B cell (primary cell): Measurements from ENCODE around the gene PPP4R4. TPM values are rescaled to one million over a fixed set of nuclear protein-coding genes. Genes with fewer than 3 reads are reported as not detected.

Experiments
- ATAC-seq: fragments of 200-7000 bp; cut with Tn5 transposase; one replicate; pipeline ENCODE4 v1.10.0; 2021; ENCODE audit warnings: low read depth, mild to moderate bottlenecking, moderate number of reproducible peaks, moderate library complexity
- CTCF ChIA-PET: fragments of 350-600 bp; sonication (Branson Sonifier 250); formaldehyde crosslinking; loops from one replicate; lab custom pipeline; 2021; ENCODE audit warnings: antibody characterized with exemption, inconsistent platforms; lab: Charles Lee
- POLR2A ChIA-PET: fragments of 350-600 bp; sonication (Branson Sonifier 250); formaldehyde crosslinking; loops from one replicate; lab custom pipeline; 2021; ENCODE audit warnings: antibody characterized with exemption; lab: Charles Lee
- DNase-seq: peaks from one replicate; pipeline ENCODE4 v3.0.0; 2013
- H2AFZ ChIP-seq: 2 replicates; pipeline ENCODE4 v1.6.1; 2012; ENCODE audit warnings: mild to moderate bottlenecking, low read depth, low read length; ENCODE audit not compliant: insufficient read depth, poor library complexity, severe bottlenecking
- H3K27ac ChIP-seq, 2 donors: 1 replicate in 1 of 2; 2 replicates in 1 of 2; pipeline ENCODE4 v1.5.1; 2012 to 2013; ENCODE audit warnings: low read length in 2 of 2, mild to moderate bottlenecking in 2 of 2, moderate library complexity in 1 of 2
- H3K27me3 ChIP-seq, 4 experiments: fragments of 200-600 bp in 1 of 4; sonication (generic) in 1 of 4; replicated peaks in 1 of 4; 1 replicate in 2 of 4; 2 replicates in 2 of 4; pipeline versions ENCODE4 v1.6.1 to v1.7.0; 2013 to 2016; ENCODE audit warnings: low read length in 3 of 4, mild to moderate bottlenecking in 2 of 4, mixed read lengths in 1 of 4, moderate library complexity in 1 of 4; ENCODE audit not compliant: insufficient read depth in 4 of 4, control insufficient read depth in 3 of 4; ENCODE audit errors: control extremely low read depth in 1 of 4
- H3K36me3 ChIP-seq, 2 experiments: replicated peaks in 1 of 2; 1 replicate in 1 of 2; 2 replicates in 1 of 2; pipeline versions ENCODE4 v1.6.1 to v1.7.1; 2013; ENCODE audit warnings: low read length in 1 of 2; ENCODE audit not compliant: insufficient read depth in 2 of 2, control insufficient read depth in 1 of 2; ENCODE audit errors: control extremely low read depth in 1 of 2, extremely low read depth in 1 of 2
- H3K4me1 ChIP-seq, 2 donors: fragments of 200-600 bp in 1 of 2; sonication (generic) in 1 of 2; 1 replicate in 1 of 2; 2 replicates in 1 of 2; pipeline versions ENCODE4 v1.5.1 to v1.6.1; 2013 to 2017; ENCODE audit warnings: low read length in 2 of 2; ENCODE audit not compliant: control insufficient read depth in 2 of 2, insufficient read depth in 2 of 2
- H3K4me2 ChIP-seq: replicated peaks from 2 replicates; pipeline ENCODE3; 2012; ENCODE audit warnings: mild to moderate bottlenecking, low read depth, low read length; ENCODE audit not compliant: poor library complexity, severe bottlenecking
- H3K4me3 ChIP-seq, 5 experiments: fragments of 200-600 bp in 1 of 5; sonication (generic) in 1 of 5; 1 replicate in 3 of 5; 2 replicates in 2 of 5; pipeline versions ENCODE4 v1.5.1 to v1.7.0; 2011 to 2016; ENCODE audit warnings: low read length in 4 of 5, mild to moderate bottlenecking in 4 of 5, low read depth in 2 of 5, control low read depth in 1 of 5, moderate library complexity in 1 of 5; ENCODE audit not compliant: insufficient read depth in 1 of 5; ENCODE audit errors: control extremely low read depth in 1 of 5, extremely low read depth in 1 of 5
- H3K79me2 ChIP-seq: fragments of 200-600 bp; sonication (generic); one replicate; pipeline ENCODE4 v1.6.0; 2016; ENCODE audit warnings: low read length; ENCODE audit not compliant: control insufficient read depth, insufficient read depth
- H3K9ac ChIP-seq: fragments of 200-600 bp; sonication (generic); 2 replicates; pipeline ENCODE4 v1.6.1; 2017; ENCODE audit warnings: mild to moderate bottlenecking, low read length, moderate library complexity
- H3K9me3 ChIP-seq, 3 donors: one replicate each; pipeline versions ENCODE4 v1.6.1 to v1.7.1; 2013; ENCODE audit warnings: low read length in 2 of 3; ENCODE audit not compliant: control insufficient read depth in 2 of 3, insufficient read depth in 1 of 3; ENCODE audit errors: control extremely low read depth in 1 of 3
- H4K20me1 ChIP-seq: 2 replicates; pipeline ENCODE4 v1.6.0; 2012; ENCODE audit warnings: mild to moderate bottlenecking, low read length; ENCODE audit not compliant: insufficient read depth, control insufficient read depth, poor library complexity, severe bottlenecking
- H3K27ac Mint-ChIP-seq: one replicate; pipeline ENCODE4 v1.8.0; 2021; ENCODE audit warnings: mixed read lengths
- H3K27me3 Mint-ChIP-seq: one replicate; pipeline ENCODE4 v1.8.0; 2021; ENCODE audit warnings: mixed read lengths
- H3K4me1 Mint-ChIP-seq: one replicate; pipeline ENCODE4 v1.8.0; 2021; ENCODE audit warnings: mixed read lengths
- H3K4me3 Mint-ChIP-seq: one replicate; pipeline ENCODE4 v1.8.0; 2021; ENCODE audit warnings: mixed read lengths
- H3K9me3 Mint-ChIP-seq: one replicate; pipeline ENCODE4 v1.8.0; 2022; ENCODE audit warnings: mixed read lengths; ENCODE audit not compliant: insufficient read depth
- CTCF ChIP-seq: fragments of 200-600 bp; IDR thresholded peaks from one replicate; pipeline ENCODE4 v1.8.0; 2022; ENCODE audit warnings: antibody characterized with exemption, mild to moderate bottlenecking
- EZH2 ChIP-seq: IDR thresholded peaks from 2 replicates; pipeline ENCODE4 v1.6.1; 2012; ENCODE audit warnings: borderline replicate concordance, low read depth, mild to moderate bottlenecking, moderate library complexity, low read length; ENCODE audit not compliant: insufficient read depth, poor library complexity, severe bottlenecking
- WGBS: methylation state at CpG from one replicate; pipeline ENCODE4 v1.1.5; 2013; ENCODE audit warnings: missing lambda C conversion rate; ENCODE audit not compliant: insufficient coverage; 5-methylcytosine and 5-hydroxymethylcytosine counted together
- intact Hi-C: fragments of 100-400 bp; cut with micrococcal nuclease; formaldehyde crosslinking; loops from one replicate; pipeline ENCODE4 v1.10.0; 2022
- polyA plus RNA-seq: library from polyadenylated mRNA; depleted of rRNA; stranded (reverse); fragments of >200 nt; gene quantifications from 2 replicates; pipeline ENCODE4 v1.2.3, GENCODE V29; 2012
- total RNA-seq, 2 donors: library from RNA; stranded (reverse); fragments of 120-200 nt in 1 of 2; gene quantifications; 1 replicate in 1 of 2; 2 replicates in 1 of 2; pipeline versions ENCODE4 v1.2.3 to v1.2.4, GENCODE V29; 2013 to 2022

PPP4R4 gene
- total and polyA plus RNA-seq, 2 donors (not counting 1 experiment from before 2014, with no cell fraction given) = not detected

- no peak for ATAC-seq
- WGBS = no CpG with 5 or more reads among the region's 2 CpGs
Measured at GRCh38 chr14:94278731-94279130, 104.6 kb downstream of the PPP4R4 start.

More at GRCh38 chr14:94278731-94279130, 104.6 kb downstream of the PPP4R4 start:
- Mint-ChIP-seq H3K27ac (no peak overlapping the region), H3K9me3 (no peaks in the 10 kb centered on the region), H3K27me3 (peaks cover 9% of the 10 kb centered on the region), H3K4me3 (no peak overlapping the region), H3K4me1 (no peaks in the 10 kb centered on the region)
- no peaks in the 10 kb centered on the region for H3K27me3 ChIP-seq
- H3K9ac ChIP-seq = no peak overlapping the region
- DNase-seq = no peak
- H3K4me1 ChIP-seq = no peaks in the 10 kb centered on the region
- ChIA-PET POLR2A (no interaction called here), CTCF (no interaction called here)
- no peak overlapping the region for H2AFZ ChIP-seq
- H3K9me3 ChIP-seq = no peaks in the 10 kb centered on the region
- no peak for TF ChIP-seq EZH2
- TF ChIP-seq CTCF = no peak
- H3K36me3 ChIP-seq = no peaks in the 10 kb centered on the region
- no peak overlapping the region for H3K27ac ChIP-seq
- no peaks in the 10 kb centered on the region for H4K20me1 ChIP-seq
- no peak overlapping the region for H3K4me2 ChIP-seq
- no peak overlapping the region for H3K4me3 ChIP-seq
- intact Hi-C loops = no loop called here
- H3K79me2 ChIP-seq = no peaks in the 10 kb centered on the region
